ENCODE measurements around the gene AKR1B15. TPM values are rescaled to one million over a fixed set of nuclear protein-coding genes. Genes with fewer than 3 reads are reported as not detected.
"Not testable (repeated sequence)": the region's sequence is repeated elsewhere in the genome, so short reads cannot be mapped to it uniquely, and the experiment has no call there.

The AKR1B15 gene
- total RNA-seq, 1 experiment from 2014 or later = not detected

DNA sequence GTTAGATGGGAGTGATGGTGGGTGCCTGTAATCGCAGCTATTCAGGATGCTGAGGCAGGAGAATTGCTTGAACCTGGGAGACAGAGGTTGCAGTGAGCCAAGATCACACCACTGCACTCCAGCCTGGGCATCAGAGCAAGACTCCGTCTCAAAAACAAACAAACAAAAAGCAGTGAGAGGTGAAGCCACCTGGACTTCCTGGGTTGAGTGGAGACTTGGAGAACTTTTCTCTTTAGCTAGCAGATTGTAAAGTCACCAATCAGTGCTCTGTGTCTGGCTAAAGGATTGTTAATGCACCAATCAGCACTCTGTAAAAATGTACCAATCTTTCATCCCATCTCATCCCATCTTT is 14.5 kb downstream of the AKR1B15 start:
- RAD21 ChIA-PET (ENCODE audit: low non-redundant PET in 1 of 2, low total read pairs in 2 of 2, uncharacterized antibody in 2 of 2, unreplicated experiment in 2 of 2); intact Hi-C loops (cut with micrococcal nuclease); H3K9ac ChIP-seq (ENCODE audit: low read length); H2AFZ ChIP-seq (ENCODE audit: low read depth, low read length, poor library complexity, severe bottlenecking); H3K79me2 ChIP-seq (ENCODE audit: insufficient read depth, low read length); H3K4me1 ChIP-seq (ENCODE audit: control insufficient read depth in 1 of 2, insufficient read depth in 2 of 2, low read length in 2 of 2); CTCF ChIA-PET; H3K27me3 ChIP-seq (ENCODE audit: insufficient read depth, low read length); H3K36me3 ChIP-seq (ENCODE audit: control insufficient read depth in 1 of 2, insufficient read depth in 2 of 2, low read length in 2 of 2); H3K27ac ChIP-seq (ENCODE audit: low read depth, low read length); H3K9me3 ChIP-seq (ENCODE audit: control insufficient read depth in 1 of 2, insufficient read depth in 1 of 2, low read depth in 1 of 2, low read length in 2 of 2); H3K4me2 ChIP-seq (ENCODE audit: low read length); DNase-seq (ENCODE audit: low read depth, low spot score); H3K4me3 ChIP-seq (replicated peaks in 1 of 2; ENCODE audit: low read depth in 1 of 2, low read length in 2 of 2); H4K20me1 ChIP-seq (ENCODE audit: insufficient read depth); ATAC-seq; H3K9me2 ChIP-seq (ENCODE audit: insufficient read depth); POLR2A ChIA-PET; BruUV-seq (replicated peaks): not testable (repeated sequence)

DNA sequence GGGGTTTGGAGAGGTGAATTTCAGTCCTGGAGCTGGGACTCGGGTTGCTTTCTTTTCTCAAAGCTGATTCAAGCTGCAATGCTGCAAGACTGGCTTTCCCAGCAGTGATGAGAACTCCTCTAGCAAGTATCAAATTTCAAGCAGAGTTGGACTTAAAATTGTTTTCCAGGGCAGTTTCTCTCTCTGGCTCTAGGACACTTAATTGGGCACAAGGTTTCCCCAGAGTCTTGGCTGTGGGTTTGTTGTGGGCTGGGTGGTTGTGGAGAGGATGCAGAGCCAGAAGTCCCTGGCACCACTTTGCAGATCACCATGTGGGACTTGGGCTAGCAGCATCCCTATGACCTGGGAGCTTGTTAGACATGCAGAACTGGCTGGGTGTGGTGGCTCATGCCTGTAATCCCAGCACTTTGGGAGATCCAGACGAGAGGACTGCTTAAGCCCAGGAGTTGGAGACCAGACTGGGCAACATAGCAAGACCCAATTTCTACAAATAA is 16.8 kb downstream of the AKR1B15 start:
- H3K9me3 ChIP-seq (ENCODE audit: control insufficient read depth in 1 of 2, insufficient read depth in 1 of 2, low read depth in 1 of 2, low read length in 2 of 2) = no peaks in the 10 kb centered on the region
- RAD21 ChIA-PET (ENCODE audit: low non-redundant PET in 1 of 2, low total read pairs in 2 of 2, uncharacterized antibody in 2 of 2, unreplicated experiment in 2 of 2) = no interaction called here
- no peak overlapping the region for H3K4me3 ChIP-seq (replicated peaks in 1 of 2; ENCODE audit: low read depth in 1 of 2, low read length in 2 of 2)
- no peaks in the 10 kb centered on the region for H3K79me2 ChIP-seq (ENCODE audit: insufficient read depth, low read length)
- H3K4me1 ChIP-seq (ENCODE audit: control insufficient read depth in 1 of 2, insufficient read depth in 2 of 2, low read length in 2 of 2) = 0 out of 4 replicates have a peak, but pooled peaks cover 0 to 3% of the 10 kb centered on the region in 2 experiments
- no TSS peak for BruUV-seq (replicated peaks)
- CTCF ChIA-PET = no interaction called here
- TF ChIP-seq POLR2A (IDR thresholded peaks at IDR 0.05; ENCODE audit: borderline replicate concordance, extremely low read depth, insufficient read depth, insufficient read length) (no peak), SP1 (IDR thresholded peaks at IDR 0.05; ENCODE audit: low read depth) (no peak), YY1 (IDR thresholded peaks at IDR 0.05; ENCODE audit: extremely low read depth, insufficient replicate concordance, low read depth, low read length) (no peak), EZH2phosphoT487 (IDR thresholded peaks at IDR 0.05; ENCODE audit: borderline replicate concordance) (no peak), EGR1 (IDR thresholded peaks at IDR 0.05; ENCODE audit: low read depth) (no peak), EZH2 (IDR thresholded peaks at IDR 0.05) (no peak), ZNF274 (IDR thresholded peaks at IDR 0.05; ENCODE audit: low read depth, low read length) (no peak), TCF7L2 (IDR thresholded peaks at IDR 0.05; ENCODE audit: borderline replicate concordance, extremely low read depth, insufficient read depth, insufficient read length) (no peak), CBX3 (IDR thresholded peaks at IDR 0.05; ENCODE audit: low read depth) (no peak)
- TF ChIP-seq, protein P1, sequence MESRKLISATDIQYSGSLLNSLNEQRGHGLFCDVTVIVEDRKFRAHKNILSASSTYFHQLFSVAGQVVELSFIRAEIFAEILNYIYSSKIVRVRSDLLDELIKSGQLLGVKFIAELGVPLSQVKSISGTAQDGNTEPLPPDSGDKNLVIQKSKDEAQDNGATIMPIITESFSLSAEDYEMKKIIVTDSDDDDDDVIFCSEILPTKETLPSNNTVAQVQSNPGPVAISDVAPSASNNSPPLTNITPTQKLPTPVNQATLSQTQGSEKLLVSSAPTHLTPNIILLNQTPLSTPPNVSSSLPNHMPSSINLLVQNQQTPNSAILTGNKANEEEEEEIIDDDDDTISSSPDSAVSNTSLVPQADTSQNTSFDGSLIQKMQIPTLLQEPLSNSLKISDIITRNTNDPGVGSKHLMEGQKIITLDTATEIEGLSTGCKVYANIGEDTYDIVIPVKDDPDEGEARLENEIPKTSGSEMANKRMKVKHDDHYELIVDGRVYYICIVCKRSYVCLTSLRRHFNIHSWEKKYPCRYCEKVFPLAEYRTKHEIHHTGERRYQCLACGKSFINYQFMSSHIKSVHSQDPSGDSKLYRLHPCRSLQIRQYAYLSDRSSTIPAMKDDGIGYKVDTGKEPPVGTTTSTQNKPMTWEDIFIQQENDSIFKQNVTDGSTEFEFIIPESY (IDR thresholded peaks at IDR 0.05; ENCODE audit: extremely low read depth, insufficient replicate concordance, low read length) = no peak
- ATAC-seq = no peak
- H3K36me3 ChIP-seq (ENCODE audit: control insufficient read depth in 1 of 2, insufficient read depth in 2 of 2, low read length in 2 of 2) = no peaks in the 10 kb centered on the region
- intact Hi-C loops (cut with micrococcal nuclease) = no loop called here
- H3K27ac ChIP-seq (ENCODE audit: low read depth, low read length) = no peak overlapping the region
- H3K9ac ChIP-seq (ENCODE audit: low read length) = no peak overlapping the region
- no peak overlapping the region for H2AFZ ChIP-seq (ENCODE audit: low read depth, low read length, poor library complexity, severe bottlenecking)
- no peaks in the 10 kb centered on the region for H3K9me2 ChIP-seq (ENCODE audit: insufficient read depth)
- H3K4me2 ChIP-seq (ENCODE audit: low read length) = no peak overlapping the region
- no peaks in the 10 kb centered on the region for H4K20me1 ChIP-seq (ENCODE audit: insufficient read depth)
- POLR2A ChIA-PET = no interaction called here
- no peak for DNase-seq (ENCODE audit: low read depth, low spot score)
- no peaks in the 10 kb centered on the region for H3K27me3 ChIP-seq (ENCODE audit: insufficient read depth, low read length)
